HEK293 (cell line): Measurements from ENCODE around the gene ARHGAP4.

Source experiments
- CTCF ChIA-PET: fragments of 350-600 bp; formaldehyde crosslinking; extraction: SDS; loops from one replicate; lab custom pipeline; 2021; ENCODE audit warnings: antibody characterized with exemption; lab: Yijun Ruan, JAX
- POLR2A ChIA-PET: fragments of 300-600 bp; formaldehyde crosslinking; extraction: SDS; loops from one replicate; lab custom pipeline; 2020; ENCODE audit warnings: antibody characterized with exemption, inconsistent platforms; lab: Yijun Ruan, JAX
- H3K27ac ChIP-seq: fragments of 200-500 bp; sonication (Bioruptor generic); 2 replicates; pipeline ENCODE4 v1.5.1; 2014; ENCODE audit warnings: low read depth, low read length, control low read depth, inconsistent platforms; ENCODE audit errors: extremely low read depth
- H3K36me3 ChIP-seq, 2 experiments: fragments of 200-500 bp in 1 of 2; sonication (Bioruptor generic) in 1 of 2; 1 replicate in 1 of 2; 2 replicates in 1 of 2; pipeline ENCODE4 v1.5.1; 2014 to 2017; ENCODE audit warnings: inconsistent platforms in 2 of 2, low read length in 2 of 2; ENCODE audit not compliant: control insufficient read depth in 2 of 2, insufficient read depth in 1 of 2
- H3K4me1 ChIP-seq: fragments of 200-500 bp; sonication (Bioruptor generic); 2 replicates; pipeline ENCODE4 v1.5.1; 2014; ENCODE audit warnings: mild to moderate bottlenecking, low read length, inconsistent platforms; ENCODE audit not compliant: control insufficient read depth, insufficient read depth
- H3K4me3 ChIP-seq: 2 replicates; pipeline ENCODE4 v1.5.1; 2011; ENCODE audit warnings: low read depth, mild to moderate bottlenecking, control low read depth, low read length, moderate library complexity
- H3K9me3 ChIP-seq: fragments of 200-500 bp; sonication (Bioruptor generic); 2 replicates; pipeline ENCODE4 v1.5.1; 2014; ENCODE audit warnings: low read depth, low read length, inconsistent platforms; ENCODE audit not compliant: control insufficient read depth, insufficient read depth
- CTCF ChIP-seq: fragments of 450-650 bp; formaldehyde crosslinking; IDR thresholded peaks from 2 replicates; pipeline ENCODE4 v1.5.1; 2016; ENCODE audit warnings: missing biosample characterization, missing genetic modification characterization
- PRDM10 ChIP-seq: fragments of 450-650 bp; formaldehyde crosslinking; IDR thresholded peaks from 2 replicates; pipeline ENCODE4 v1.5.1; 2016; ENCODE audit warnings: missing biosample characterization, missing genetic modification characterization
- TRIM28 ChIP-seq: IDR thresholded peaks from 2 replicates; pipeline ENCODE4 v1.6.1; 2011; ENCODE audit warnings: low read length, control low read depth, borderline replicate concordance
- ZEB2 ChIP-seq: fragments of 450-650 bp; formaldehyde crosslinking; IDR thresholded peaks from 2 replicates; pipeline ENCODE4 v1.5.1; 2016; ENCODE audit warnings: missing biosample characterization, missing genetic modification characterization
- ZIC2 ChIP-seq: fragments of 450-650 bp; formaldehyde crosslinking; IDR thresholded peaks from 2 replicates; pipeline ENCODE4 v1.5.1; 2016; ENCODE audit warnings: missing biosample characterization, missing genetic modification characterization
- ZNF184 ChIP-seq: fragments of 450-650 bp; IDR thresholded peaks from 2 replicates; pipeline ENCODE4 v1.5.1; 2018; ENCODE audit warnings: missing biosample characterization, mild to moderate bottlenecking, missing genetic modification characterization
- ZNF223 ChIP-seq: fragments of 450-650 bp; formaldehyde crosslinking; IDR thresholded peaks from 2 replicates; pipeline ENCODE4 v1.5.1; 2016; ENCODE audit warnings: missing biosample characterization, missing genetic modification characterization
- ZNF335 ChIP-seq: fragments of 450-650 bp; formaldehyde crosslinking; conservative IDR thresholded peaks from 2 replicates; pipeline ENCODE4 v1.5.1; 2016; ENCODE audit warnings: missing biosample characterization, missing genetic modification characterization
- ZNF37A ChIP-seq: fragments of 450-650 bp; IDR thresholded peaks from 2 replicates; pipeline ENCODE4 v1.5.1; 2018; ENCODE audit warnings: missing biosample characterization, missing genetic modification characterization
- ZNF530 ChIP-seq: fragments of 450-650 bp; formaldehyde crosslinking; IDR thresholded peaks from 2 replicates; pipeline ENCODE4 v1.5.1; 2016; ENCODE audit warnings: low read depth, missing biosample characterization, missing genetic modification characterization
- ZNF558 ChIP-seq: fragments of 450-650 bp; formaldehyde crosslinking; IDR thresholded peaks from 2 replicates; pipeline ENCODE4 v1.5.1; 2016; ENCODE audit warnings: missing biosample characterization, missing genetic modification characterization
- ZNF621 ChIP-seq: fragments of 450-650 bp; formaldehyde crosslinking; IDR thresholded peaks from 2 replicates; pipeline ENCODE4 v1.5.1; 2017; ENCODE audit warnings: missing biosample characterization, missing genetic modification characterization
- ZNF626 ChIP-seq: fragments of 450-650 bp; sonication (Bioruptor Pico); formaldehyde crosslinking; IDR thresholded peaks from 2 replicates; pipeline ENCODE4 v1.5.1; 2018; ENCODE audit warnings: missing biosample characterization, missing genetic modification characterization, inconsistent platforms
- ZNF707 ChIP-seq: fragments of 450-650 bp; formaldehyde crosslinking; IDR thresholded peaks from 2 replicates; pipeline ENCODE4 v1.5.1; 2016; ENCODE audit warnings: missing biosample characterization, missing genetic modification characterization
- TF ChIP-seq, protein P1 (sequence below): fragments of 450-650 bp; formaldehyde crosslinking; IDR thresholded peaks from 2 replicates; pipeline ENCODE4 v1.5.1; 2016; ENCODE audit warnings: missing biosample characterization, missing genetic modification characterization, borderline replicate concordance
- TF ChIP-seq, protein P2 (sequence below): fragments of 450-650 bp; formaldehyde crosslinking; IDR thresholded peaks from 2 replicates; pipeline ENCODE4 v1.5.1; 2017; ENCODE audit warnings: missing biosample characterization, mild to moderate bottlenecking, missing genetic modification characterization, moderate library complexity
- TF ChIP-seq, protein P3 (sequence below): fragments of 450-650 bp; formaldehyde crosslinking; IDR thresholded peaks from 2 replicates; pipeline ENCODE4 v1.5.1; 2016; ENCODE audit warnings: missing biosample characterization, missing genetic modification characterization
- TF ChIP-seq, protein P4 (sequence below): fragments of 450-650 bp; formaldehyde crosslinking; IDR thresholded peaks from 2 replicates; pipeline ENCODE4 v1.5.1; 2016; ENCODE audit warnings: missing biosample characterization, missing genetic modification characterization
- TF ChIP-seq, protein P5 (sequence below): sonication (generic); formaldehyde crosslinking; IDR thresholded peaks from 2 replicates; pipeline ENCODE4 v1.8.1; 2022; ENCODE audit warnings: mild to moderate bottlenecking, moderate library complexity, missing genetic modification reagents

Gene ARHGAP4

DNA sequence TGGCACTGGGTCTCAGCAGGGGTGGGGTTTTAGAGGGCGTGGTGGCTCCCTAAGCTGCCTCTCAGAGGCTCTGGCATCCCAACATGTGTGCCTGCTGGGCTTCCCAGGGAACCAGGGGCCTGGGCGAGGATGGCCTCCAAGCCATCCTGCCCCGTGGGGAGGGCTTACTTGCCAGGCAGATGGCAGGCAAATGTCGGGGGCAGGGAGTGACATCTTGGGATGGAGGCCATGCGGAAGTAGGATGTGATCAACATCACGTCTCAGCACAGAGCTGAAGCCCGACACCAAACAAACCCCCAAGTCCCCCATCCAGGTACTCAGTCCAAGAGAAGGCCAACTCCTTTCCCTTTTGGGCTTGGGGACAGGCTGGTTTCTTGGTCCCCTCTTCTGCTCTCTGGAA lies 44.8 kb downstream of the ARHGAP4 start (continued):
- TF ChIP-seq ZNF184 (no peak), ZNF626 (tag by site-specific recombination) (no peak), ZNF530 (no peak)
- TF ChIP-seq, protein P1, sequence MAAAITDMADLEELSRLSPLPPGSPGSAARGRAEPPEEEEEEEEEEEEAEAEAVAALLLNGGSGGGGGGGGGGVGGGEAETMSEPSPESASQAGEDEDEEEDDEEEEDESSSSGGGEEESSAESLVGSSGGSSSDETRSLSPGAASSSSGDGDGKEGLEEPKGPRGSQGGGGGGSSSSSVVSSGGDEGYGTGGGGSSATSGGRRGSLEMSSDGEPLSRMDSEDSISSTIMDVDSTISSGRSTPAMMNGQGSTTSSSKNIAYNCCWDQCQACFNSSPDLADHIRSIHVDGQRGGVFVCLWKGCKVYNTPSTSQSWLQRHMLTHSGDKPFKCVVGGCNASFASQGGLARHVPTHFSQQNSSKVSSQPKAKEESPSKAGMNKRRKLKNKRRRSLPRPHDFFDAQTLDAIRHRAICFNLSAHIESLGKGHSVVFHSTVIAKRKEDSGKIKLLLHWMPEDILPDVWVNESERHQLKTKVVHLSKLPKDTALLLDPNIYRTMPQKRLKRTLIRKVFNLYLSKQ (tag by site-specific recombination): no peak
- TF ChIP-seq, protein P2, sequence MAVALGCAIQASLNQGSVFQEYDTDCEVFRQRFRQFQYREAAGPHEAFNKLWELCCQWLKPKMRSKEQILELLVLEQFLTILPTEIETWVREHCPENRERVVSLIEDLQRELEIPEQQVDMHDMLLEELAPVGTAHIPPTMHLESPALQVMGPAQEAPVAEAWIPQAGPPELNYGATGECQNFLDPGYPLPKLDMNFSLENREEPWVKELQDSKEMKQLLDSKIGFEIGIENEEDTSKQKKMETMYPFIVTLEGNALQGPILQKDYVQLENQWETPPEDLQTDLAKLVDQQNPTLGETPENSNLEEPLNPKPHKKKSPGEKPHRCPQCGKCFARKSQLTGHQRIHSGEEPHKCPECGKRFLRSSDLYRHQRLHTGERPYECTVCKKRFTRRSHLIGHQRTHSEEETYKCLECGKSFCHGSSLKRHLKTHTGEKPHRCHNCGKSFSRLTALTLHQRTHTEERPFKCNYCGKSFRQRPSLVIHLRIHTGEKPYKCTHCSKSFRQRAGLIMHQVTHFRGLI (tag by site-specific recombination): no peak
- TF ChIP-seq, all 188 proteins: peak for 0

DNA sequence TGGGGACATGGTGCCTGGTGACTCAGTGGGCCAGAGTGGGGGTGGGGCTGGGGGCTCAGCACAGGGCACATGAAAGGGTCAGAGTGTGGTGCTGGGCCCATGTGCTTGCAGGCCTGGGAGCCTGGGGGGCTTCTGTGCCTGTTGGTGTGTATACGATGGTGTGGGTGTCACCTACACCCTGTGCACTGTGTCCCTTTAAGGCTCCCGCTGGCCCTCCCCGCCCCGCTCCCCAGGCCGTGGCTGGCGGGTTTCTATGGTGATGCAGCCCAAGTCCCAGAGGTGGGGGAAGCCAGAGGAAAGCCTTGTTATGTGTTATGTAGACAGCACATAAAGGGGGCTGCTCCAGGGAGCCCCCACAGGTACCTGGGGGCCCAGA lies 45.6 kb downstream of the ARHGAP4 start:
- TF ChIP-seq ZEB2 (tag by site-specific recombination) (no peak), ZNF621 (no peak), ZNF37A (tag by site-specific recombination) (no peak), ZNF558 (tag by site-specific recombination) (no peak), PRDM10 (tag by site-specific recombination) (no peak), ZIC2 (peak; percentile 38; the same call in 1 of the 2 replicates), TRIM28 (no peak), ZNF223 (tag by site-specific recombination) (no peak), CTCF (tag by site-specific recombination) (no peak), ZNF707 (tag by site-specific recombination) (no peak), ZNF335 (tag by site-specific recombination) (no peak)
- TF ChIP-seq, protein P3, sequence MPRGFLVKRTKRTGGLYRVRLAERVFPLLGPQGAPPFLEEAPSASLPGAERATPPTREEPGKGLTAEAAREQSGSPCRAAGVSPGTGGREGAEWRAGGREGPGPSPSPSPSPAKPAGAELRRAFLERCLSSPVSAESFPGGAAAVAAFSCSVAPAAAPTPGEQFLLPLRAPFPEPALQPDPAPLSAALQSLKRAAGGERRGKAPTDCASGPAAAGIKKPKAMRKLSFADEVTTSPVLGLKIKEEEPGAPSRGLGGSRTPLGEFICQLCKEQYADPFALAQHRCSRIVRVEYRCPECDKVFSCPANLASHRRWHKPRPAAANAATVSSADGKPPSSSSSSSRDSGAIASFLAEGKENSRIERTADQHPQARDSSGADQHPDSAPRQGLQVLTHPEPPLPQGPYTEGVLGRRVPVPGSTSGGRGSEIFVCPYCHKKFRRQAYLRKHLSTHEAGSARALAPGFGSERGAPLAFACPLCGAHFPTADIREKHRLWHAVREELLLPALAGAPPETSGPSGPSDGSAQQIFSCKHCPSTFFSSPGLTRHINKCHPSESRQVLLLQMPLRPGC: no peak
- TF ChIP-seq, protein P2 (tag by site-specific recombination): no peak
- TF ChIP-seq, protein P4, sequence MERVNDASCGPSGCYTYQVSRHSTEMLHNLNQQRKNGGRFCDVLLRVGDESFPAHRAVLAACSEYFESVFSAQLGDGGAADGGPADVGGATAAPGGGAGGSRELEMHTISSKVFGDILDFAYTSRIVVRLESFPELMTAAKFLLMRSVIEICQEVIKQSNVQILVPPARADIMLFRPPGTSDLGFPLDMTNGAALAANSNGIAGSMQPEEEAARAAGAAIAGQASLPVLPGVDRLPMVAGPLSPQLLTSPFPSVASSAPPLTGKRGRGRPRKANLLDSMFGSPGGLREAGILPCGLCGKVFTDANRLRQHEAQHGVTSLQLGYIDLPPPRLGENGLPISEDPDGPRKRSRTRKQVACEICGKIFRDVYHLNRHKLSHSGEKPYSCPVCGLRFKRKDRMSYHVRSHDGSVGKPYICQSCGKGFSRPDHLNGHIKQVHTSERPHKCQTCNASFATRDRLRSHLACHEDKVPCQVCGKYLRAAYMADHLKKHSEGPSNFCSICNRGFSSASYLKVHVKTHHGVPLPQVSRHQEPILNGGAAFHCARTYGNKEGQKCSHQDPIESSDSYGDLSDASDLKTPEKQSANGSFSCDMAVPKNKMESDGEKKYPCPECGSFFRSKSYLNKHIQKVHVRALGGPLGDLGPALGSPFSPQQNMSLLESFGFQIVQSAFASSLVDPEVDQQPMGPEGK: 0 out of 2 replicates have a peak, but pooled peaks have one; percentile 18
- TF ChIP-seq, protein P5, sequence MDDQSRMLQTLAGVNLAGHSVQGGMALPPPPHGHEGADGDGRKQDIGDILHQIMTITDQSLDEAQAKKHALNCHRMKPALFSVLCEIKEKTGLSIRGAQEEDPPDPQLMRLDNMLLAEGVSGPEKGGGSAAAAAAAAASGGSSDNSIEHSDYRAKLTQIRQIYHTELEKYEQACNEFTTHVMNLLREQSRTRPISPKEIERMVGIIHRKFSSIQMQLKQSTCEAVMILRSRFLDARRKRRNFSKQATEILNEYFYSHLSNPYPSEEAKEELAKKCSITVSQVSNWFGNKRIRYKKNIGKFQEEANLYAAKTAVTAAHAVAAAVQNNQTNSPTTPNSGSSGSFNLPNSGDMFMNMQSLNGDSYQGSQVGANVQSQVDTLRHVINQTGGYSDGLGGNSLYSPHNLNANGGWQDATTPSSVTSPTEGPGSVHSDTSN: no peak
- TF ChIP-seq, all 188 proteins: peak for 2
- Histone ChIP-seq H3K27ac (no peak overlapping the region), H3K36me3 (no peaks in the 10 kb centered on the region), H3K4me1 (no peaks in the 10 kb centered on the region), H3K9me3 (no peaks in the 10 kb centered on the region), H3K4me3 (no peak overlapping the region)
- ChIA-PET CTCF (no interaction called here), POLR2A (no interaction called here)
